ENCODE measurements around the gene EPRS1.

Gene EPRS1

GRCh38 chr1:220028346-220028895 is 17.9 kb downstream of the EPRS1 start:
- H3K27ac ChIP-seq, result no peak overlapping the region
- no peak for TF ChIP-seq CTCF (conservative IDR thresholded peaks at IDR 0.05)

DNA sequence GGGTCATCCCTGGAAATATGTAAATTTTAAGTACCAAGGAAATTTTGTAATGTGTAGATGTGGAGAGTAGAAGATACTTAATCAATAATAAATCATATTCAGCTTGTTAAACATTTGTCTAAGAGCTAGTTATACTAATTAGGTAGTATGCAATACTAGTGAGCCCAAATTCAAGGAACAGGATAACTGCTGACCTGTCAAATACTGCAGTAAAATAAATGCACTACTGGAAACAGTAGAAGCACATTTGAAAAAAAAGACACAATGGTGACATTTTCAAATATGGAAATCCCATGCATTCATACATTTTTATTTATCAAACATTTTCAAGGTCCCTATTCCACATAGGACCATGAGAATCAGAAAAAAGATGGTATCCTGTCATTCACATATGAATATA is 27.2 kb downstream of the EPRS1 start:
- no peak overlapping the region for H3K27ac ChIP-seq
- TF ChIP-seq CTCF (conservative IDR thresholded peaks at IDR 0.05), result no peak

GRCh38 chr1:220013497-220013896 is 32.8 kb downstream of the EPRS1 start:
- TF ChIP-seq CTCF (conservative IDR thresholded peaks at IDR 0.05), result no peak
- no peak overlapping the region for H3K27ac ChIP-seq

DNA sequence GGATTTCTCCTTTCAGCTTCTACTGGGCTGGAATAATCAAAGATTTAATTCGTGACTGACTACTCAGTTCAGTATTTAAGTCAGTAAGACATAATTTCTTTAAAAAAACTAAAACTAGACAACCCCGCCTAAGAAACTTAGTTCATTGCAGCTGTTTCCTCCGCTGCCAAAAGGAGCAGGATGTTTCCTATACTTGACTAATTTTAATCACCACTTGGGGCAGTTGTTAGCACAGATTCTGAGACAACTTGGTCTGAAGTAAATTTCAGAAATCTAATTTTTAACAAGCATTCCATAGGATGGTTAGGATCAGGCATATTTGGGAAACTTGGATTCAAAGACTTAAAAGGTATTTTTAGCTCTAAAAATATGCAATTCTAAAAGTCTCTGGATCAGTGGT is 34.0 kb downstream of the EPRS1 start:
- no peak for TF ChIP-seq CTCF (conservative IDR thresholded peaks at IDR 0.05)
- H3K27ac ChIP-seq, result no peak overlapping the region

DNA sequence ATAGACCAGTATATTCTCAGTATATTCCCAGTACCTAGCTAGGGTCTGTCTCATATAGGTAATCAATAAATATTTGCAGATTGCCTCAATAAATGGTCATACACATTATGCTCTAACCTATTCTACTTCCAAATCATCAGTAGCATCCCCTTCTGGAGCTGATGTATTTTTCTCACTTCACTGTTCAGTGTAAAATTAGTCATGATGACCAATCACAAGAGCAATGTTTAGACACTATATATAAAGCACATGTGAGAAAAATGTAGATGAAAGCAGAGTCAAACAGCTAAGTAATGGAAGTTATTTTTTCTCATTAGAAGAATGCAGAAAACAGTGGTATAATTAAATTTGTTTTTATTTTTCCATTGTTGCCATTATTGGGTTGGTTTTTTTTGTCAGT is 34.7 kb downstream of the EPRS1 start:
- TF ChIP-seq CTCF (conservative IDR thresholded peaks at IDR 0.05), result no peak
- H3K27ac ChIP-seq, result no peak overlapping the region

DNA sequence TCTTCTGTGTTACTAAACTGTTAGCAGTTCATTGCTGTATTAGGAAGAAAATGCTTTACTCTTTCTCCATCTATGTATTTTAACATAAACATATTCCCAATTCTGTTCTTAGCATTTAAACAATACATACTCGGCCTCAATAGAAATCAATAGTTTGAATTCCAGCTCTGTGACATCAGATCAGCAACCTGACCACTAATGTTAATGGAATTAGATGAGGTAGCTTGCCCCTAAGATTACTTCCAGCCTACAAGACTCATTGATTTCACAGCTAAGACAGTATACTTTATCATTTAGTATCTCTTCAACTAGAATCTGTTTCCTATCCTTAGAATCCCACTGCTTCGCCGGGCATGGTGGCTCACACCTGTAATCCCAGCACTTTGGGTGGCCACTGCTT is 38.9 kb downstream of the EPRS1 start:
- TF ChIP-seq CTCF (conservative IDR thresholded peaks at IDR 0.05), result no peak
- H3K27ac ChIP-seq, result no peak overlapping the region

DNA sequence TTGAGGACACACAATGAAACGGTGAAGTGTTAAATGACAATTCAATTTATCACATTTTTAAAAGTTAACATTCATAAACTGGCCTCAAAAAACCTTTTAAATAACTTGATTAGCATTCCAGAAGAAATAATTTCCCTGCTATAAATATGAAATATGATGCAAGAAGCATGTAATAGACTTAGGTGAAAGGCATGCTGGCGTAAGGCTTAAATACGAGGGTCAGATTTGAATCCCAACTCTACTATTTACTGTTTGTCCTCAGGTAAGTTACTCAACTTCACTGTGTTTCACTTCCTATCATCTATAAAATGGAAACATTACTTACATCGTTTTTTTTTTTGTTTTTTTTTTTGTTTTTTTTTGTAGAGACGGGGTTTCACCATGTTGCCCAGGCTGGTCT is 40.8 kb downstream of the EPRS1 start:
- H3K27ac ChIP-seq, result no peak overlapping the region
- no peak for TF ChIP-seq CTCF (conservative IDR thresholded peaks at IDR 0.05)

Data from VCaP (cell line).